Transverse colon (tissue), 4 donors: ENCODE data around the gene ZSCAN1. TPM values are rescaled to one million over a fixed set of nuclear protein-coding genes. Genes with fewer than 3 reads are reported as not detected.
A peak's percentile ranks its signal among the peaks of the same experiment; 100 is the strongest.

Experiments used
- DNase-seq: peaks from one replicate; pipeline ENCODE4 v3.0.0-alpha.2; 2019
- H3K27ac ChIP-seq, 4 donors: fragments of 200-600 bp; sonication (generic); 2 replicates each; pipeline ENCODE4 v1.5.1; 2016 to 2018; ENCODE audit warnings: inconsistent platforms in 4 of 4
- H3K27me3 ChIP-seq: fragments of 200-600 bp; sonication (generic); 2 replicates; pipeline ENCODE4 v1.5.1; 2017; ENCODE audit warnings: inconsistent platforms
- H3K36me3 ChIP-seq, 4 donors: fragments of 200-600 bp; sonication (generic); 2 replicates each; pipeline ENCODE4 v1.5.1; 2017 to 2019; ENCODE audit warnings: inconsistent platforms in 4 of 4
- H3K4me1 ChIP-seq, 4 donors: fragments of 200-600 bp; sonication (generic); 2 replicates each; pipeline ENCODE4 v1.5.1; 2017 to 2020; ENCODE audit warnings: inconsistent platforms in 4 of 4
- H3K4me3 ChIP-seq, 4 donors: fragments of 200-600 bp; sonication (generic); 1 replicate in 1 of 4; 2 replicates in 3 of 4; pipeline versions ENCODE4 v1.5.1 to v1.6.1; 2017 to 2019; ENCODE audit warnings: inconsistent platforms in 4 of 4
- H3K9me3 ChIP-seq, 2 donors: fragments of 200-600 bp; sonication (generic); 2 replicates each; pipeline ENCODE4 v1.5.1; 2017 to 2019; ENCODE audit warnings: inconsistent platforms in 2 of 2
- CTCF ChIP-seq, 5 experiments: fragments of 200-600 bp in 3 of 5; fragments of 450-650 bp in 2 of 5; sonication (generic) in 3 of 5; IDR thresholded peaks; 1 replicate in 2 of 5; 2 replicates in 3 of 5; pipeline ENCODE4 v1.5.1; 2016 to 2017; ENCODE audit warnings: antibody characterized with exemption in 5 of 5, inconsistent platforms in 3 of 5, mild to moderate bottlenecking in 2 of 5, moderate library complexity in 1 of 5
- EP300 ChIP-seq: sonication (generic); formaldehyde crosslinking; IDR thresholded peaks from one replicate; pipeline ENCODE4 v1.6.1; 2017; ENCODE audit warnings: antibody characterized with exemption, low read depth
- POLR2A ChIP-seq: fragments of 450-650 bp; IDR thresholded peaks from one replicate; pipeline ENCODE4 v1.6.1; 2016; ENCODE audit warnings: antibody characterized with exemption, mild to moderate bottlenecking, moderate library complexity
- POLR2AphosphoS5 ChIP-seq, 3 donors: sonication (generic); formaldehyde crosslinking; IDR thresholded peaks; one replicate each; pipeline ENCODE4 v1.6.1; 2016; ENCODE audit warnings: antibody characterized with exemption in 3 of 3
- WGBS, 2 donors: methylation state at CpG; one replicate each; pipeline ENCODE4 v1.1.5; 2018; ENCODE audit warnings: low coverage in 1 of 2; 5-methylcytosine and 5-hydroxymethylcytosine counted together
- in situ Hi-C, 4 donors: fragments of 200-750 bp; cut with MboI; loops; one replicate each; pipeline versions ENCODE4 v1.15.0 to v1.15.1; 2017; ENCODE audit warnings: low sequenced_read_pairs in 3 of 4, low pct_ligation_motif_present in 1 of 4, low pct_unique_long_range_greater_than_20kb in 1 of 4
- intact Hi-C: fragments of 100-400 bp; cut with DNase I; formaldehyde crosslinking; loops from one replicate; pipeline ENCODE4 v1.15.1; 2023; ENCODE audit warnings: low total_unique reads
- total RNA-seq, 4 donors: library from RNA; depleted of rRNA; stranded (reverse); fragments of >200 nt; gene quantifications; one replicate each; pipeline ENCODE4 v1.1.0, GENCODE V29; 2016

ZSCAN1 gene, protein sequence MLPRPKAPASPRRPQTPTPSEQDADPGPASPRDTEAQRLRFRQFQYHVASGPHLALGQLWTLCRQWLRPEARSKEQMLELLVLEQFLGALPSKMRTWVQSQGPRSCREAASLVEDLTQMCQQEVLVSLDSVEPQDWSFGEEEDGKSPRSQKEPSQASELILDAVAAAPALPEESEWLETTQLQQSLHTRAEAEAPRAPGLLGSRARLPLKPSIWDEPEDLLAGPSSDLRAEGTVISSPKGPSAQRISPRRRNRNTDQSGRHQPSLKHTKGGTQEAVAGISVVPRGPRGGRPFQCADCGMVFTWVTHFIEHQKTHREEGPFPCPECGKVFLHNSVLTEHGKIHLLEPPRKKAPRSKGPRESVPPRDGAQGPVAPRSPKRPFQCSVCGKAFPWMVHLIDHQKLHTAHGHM
- total RNA-seq = not detected

- in situ Hi-C loops = no loop called here
- Histone ChIP-seq H3K36me3 (no peaks in the 10 kb centered on the region), H3K27ac (peak within 1 kb of the TSS in 1 of 4 donors; percentile 63), H3K27me3 (no peaks in the 10 kb centered on the region), H3K9me3 (peaks cover 6 to 7% of the 10 kb centered on the region in 2 donors), H3K4me3 (peak within 1 kb of the TSS in 3 of 4 donors; percentile 35 to 48 (median 35)), H3K4me1 (no peaks in the 10 kb centered on the region)
- WGBS, 2 donors = 55% methylated on average over 60 of the region's 101 CpGs; no CpG with 5 or more reads in 1 of the 2 donors
- peak; percentile 66 for DNase-seq
- no peak for TF ChIP-seq POLR2AphosphoS5 (IDR thresholded peaks at IDR 0.05)
- TF ChIP-seq CTCF (IDR thresholded peaks at IDR 0.05) = no peak
- TF ChIP-seq EP300 = no peak
- no peak for TF ChIP-seq POLR2A
- intact Hi-C loops = no loop called here
Measured at GRCh38 chr19:58033741-58034476, at the start of gene ZSCAN1. TSS of gene ZSCAN1 (plus strand) at chr19:58034025. CDS start at chr19:58037837, 3,812 bp downstream.

- no peaks in the 10 kb centered on the region for H3K4me1 ChIP-seq
- no peak overlapping the region for H3K4me3 ChIP-seq
- intact Hi-C loops (no loop called here), in situ Hi-C loops (no loop called here)
- TF ChIP-seq EP300 = no peak
- no peak for TF ChIP-seq CTCF (IDR thresholded peaks at IDR 0.05)
- TF ChIP-seq POLR2AphosphoS5 (IDR thresholded peaks at IDR 0.05) = no peak
- TF ChIP-seq POLR2A = no peak
- DNase-seq = no peak
- peaks cover 71 to 89% of the 10 kb centered on the region in 2 donors for H3K9me3 ChIP-seq
- peaks cover 0 to 79% (median 25%) of the 10 kb centered on the region in 4 donors for H3K36me3 ChIP-seq
- H3K27me3 ChIP-seq = no peaks in the 10 kb centered on the region
- WGBS, 2 donors = 0% methylated on average over 1 of the region's 1 CpG; no CpG with 5 or more reads in 1 of the 2 donors
- H3K27ac ChIP-seq = no peak overlapping the region
Measured at GRCh38 chr19:57992841-57993240, 41.0 kb upstream of the ZSCAN1 start.

DNA sequence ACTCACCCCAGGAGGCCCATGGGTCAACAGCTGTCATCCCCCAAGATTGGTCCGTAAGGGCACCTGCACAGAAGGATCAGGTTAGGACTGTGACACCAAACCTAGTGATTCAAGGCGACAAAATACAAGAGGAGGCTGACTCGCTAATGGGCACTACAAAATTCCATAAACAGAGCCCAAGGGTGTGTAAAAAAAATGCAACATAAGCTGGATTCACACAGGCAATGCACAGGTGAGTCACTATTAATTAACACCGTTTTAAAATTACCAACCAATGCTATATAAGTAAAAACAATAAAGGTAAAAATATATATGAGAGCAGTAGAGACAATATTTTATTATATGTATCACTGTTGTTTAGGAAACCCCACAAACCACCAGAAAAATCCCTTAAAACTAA, 33.1 kb upstream of the ZSCAN1 start:
- H3K9me3 ChIP-seq = peaks cover 37 to 73% of the 10 kb centered on the region in 2 donors
- intact Hi-C loops = loop anchor here (10.0 kb wide), 1 partner anchor 56 kb away; the partner anchor contains the start of gene ZNF256
- in situ Hi-C loops = no loop called here
- peak overlapping the region in 1 of 4 donors; percentile 96 for H3K4me3 ChIP-seq
- H3K36me3 ChIP-seq = peaks cover 0 to 68% (median 25%) of the 10 kb centered on the region in 4 donors
- whole genome bisulfite sequencing, 2 donors = 97 to 100% methylated on average over 3 to 4 of the region's 4 CpGs
- peaks cover 0 to 32% (median 2%) of the 10 kb centered on the region in 4 donors for H3K4me1 ChIP-seq
- DNase-seq = no peak
- no peaks in the 10 kb centered on the region for H3K27me3 ChIP-seq
- TF ChIP-seq CTCF (IDR thresholded peaks at IDR 0.05) (no peak), POLR2A (no peak), EP300 (no peak), POLR2AphosphoS5 (IDR thresholded peaks at IDR 0.05) (no peak)
- no peak overlapping the region for H3K27ac ChIP-seq

DNA sequence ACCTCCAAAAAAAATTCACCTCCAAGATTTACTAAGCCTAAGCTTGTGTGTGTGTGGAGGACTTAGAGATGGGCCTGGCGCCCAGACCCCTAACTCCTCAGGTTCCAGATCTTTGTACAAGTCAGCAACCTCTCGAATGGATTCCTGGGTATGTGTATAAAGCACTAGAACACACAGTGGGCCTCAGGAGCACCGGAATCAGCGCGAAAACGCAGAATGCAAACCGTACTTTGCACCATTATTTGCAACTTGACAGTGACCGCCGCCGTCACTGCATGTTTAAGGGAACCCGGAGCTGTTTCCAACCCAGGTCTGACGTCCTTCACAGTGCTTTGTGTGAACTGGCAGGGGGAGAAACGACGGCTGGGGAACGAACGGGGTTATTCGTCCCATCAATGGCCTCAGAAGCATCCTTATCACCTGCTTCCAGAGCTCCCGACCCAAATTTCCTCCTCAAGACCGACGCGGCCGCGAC, 31.9 kb upstream of the ZSCAN1 start:
- peak overlapping the region; percentile 79 to 96 (median 84) for H3K4me3 ChIP-seq
- peak; percentile 13 for DNase-seq
- intact Hi-C loops (loop anchor here (10.0 kb wide), 1 partner anchor 57 kb away; the partner anchor contains the start of gene ZNF256), in situ Hi-C loops (no loop called here)
- H3K9me3 ChIP-seq = peaks cover 31 to 75% of the 10 kb centered on the region in 2 donors
- TF ChIP-seq EP300 (no peak), POLR2AphosphoS5 (IDR thresholded peaks at IDR 0.05) (no peak), CTCF (IDR thresholded peaks at IDR 0.05) (no peak), POLR2A (no peak)
- peaks cover 0 to 32% (median 2%) of the 10 kb centered on the region in 4 donors for H3K4me1 ChIP-seq
- H3K27me3 ChIP-seq = no peaks in the 10 kb centered on the region
- peak overlapping the region; percentile 90 to 97 (median 92) for H3K27ac ChIP-seq
- peaks cover 0 to 65% (median 28%) of the 10 kb centered on the region in 4 donors for H3K36me3 ChIP-seq
- WGBS, 2 donors = 12 to 38% methylated on average over 2 to 23 of the region's 23 CpGs
